ENCODE data around the gene C3orf85.

The C3orf85 gene

DNA sequence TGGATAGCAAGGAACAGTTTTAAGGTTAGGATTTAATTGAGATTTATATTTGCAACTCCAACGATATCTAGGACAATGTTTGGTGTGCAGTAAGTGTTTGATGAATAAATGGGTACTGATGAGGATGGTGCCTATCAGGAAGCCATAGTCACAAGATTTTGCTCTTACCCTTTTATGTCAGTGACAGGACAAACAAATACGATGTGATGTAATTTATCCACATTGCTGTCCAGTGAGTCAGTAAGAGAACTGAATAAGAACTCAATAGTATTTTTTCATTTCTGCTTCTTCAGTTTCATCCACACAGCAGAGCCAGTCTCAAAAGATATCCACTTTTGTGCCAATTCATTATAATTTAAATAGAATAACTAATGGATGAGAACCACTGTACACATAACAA lies 18.5 kb downstream of the C3orf85 start:
- no peak for DNase-seq

DNA sequence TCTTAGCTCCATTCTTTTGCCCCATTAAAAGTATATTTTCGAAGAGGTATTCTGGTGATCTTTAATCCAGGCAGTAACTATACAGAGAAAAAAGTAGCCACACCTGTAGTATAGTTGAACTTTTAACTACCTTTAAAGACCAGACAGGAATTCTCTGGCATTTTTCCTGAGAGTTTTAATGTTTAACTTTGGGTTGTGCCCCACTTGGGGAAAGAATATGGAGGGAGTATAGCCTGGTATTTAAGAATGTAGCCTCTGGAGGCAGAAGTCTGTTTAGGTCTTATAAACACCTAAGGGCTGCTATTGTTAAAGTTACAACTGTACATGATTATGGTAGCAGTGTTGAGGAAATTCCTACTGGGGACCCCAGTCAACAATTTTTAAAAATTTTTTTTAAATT lies 19.3 kb downstream of the C3orf85 start:
- DNase-seq: no peak

DNA sequence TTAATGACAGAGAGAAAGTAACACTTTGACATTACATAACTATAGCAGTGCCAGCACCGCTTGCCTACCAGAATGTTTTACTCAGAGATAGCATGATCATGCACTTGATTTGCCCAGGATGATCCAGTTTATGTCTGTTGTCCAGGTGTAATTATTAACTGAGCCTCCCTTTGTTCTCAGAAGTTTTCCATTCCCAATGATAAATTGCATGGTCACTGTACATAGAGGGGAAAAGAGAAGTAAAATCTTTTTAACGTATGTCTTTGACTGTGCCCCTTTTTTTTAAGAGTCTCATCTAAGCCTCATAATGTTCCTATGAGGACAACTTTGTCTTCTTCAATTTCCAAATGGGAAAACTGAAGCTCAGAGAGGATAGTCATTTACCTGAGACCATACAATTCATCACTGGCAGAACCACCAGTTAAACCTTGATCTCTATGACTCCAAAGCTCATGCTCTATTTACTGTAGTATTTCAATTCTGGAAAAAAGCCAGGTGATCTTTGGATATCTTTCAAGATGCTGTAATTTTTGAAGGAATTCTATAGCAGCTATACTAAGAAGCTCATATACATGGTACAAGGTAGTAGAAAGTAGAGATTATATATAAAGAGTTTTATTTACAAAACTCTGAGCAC lies 25.1 kb downstream of the C3orf85 start:
- DNase-seq: no peak

- no peak for DNase-seq
Measured at GRCh38 chr3:109165905-109166304, 29.4 kb downstream of the C3orf85 start.

GRCh38 chr3:109171479-109171878 lies 35.0 kb downstream of the C3orf85 start:
- no peak for DNase-seq

GRCh38 chr3:109175411-109175810 lies 38.9 kb downstream of the C3orf85 start:
- DNase-seq: no peak

- DNase-seq: no peak
Measured at GRCh38 chr3:109176726-109177125, 40.2 kb downstream of the C3orf85 start.

- DNase-seq: no peak
Measured at GRCh38 chr3:109177908-109178307, 41.4 kb downstream of the C3orf85 start.

GRCh38 chr3:109178708-109179107 lies 42.2 kb downstream of the C3orf85 start:
- no peak for DNase-seq

- DNase-seq: no peak
Measured at GRCh38 chr3:109184726-109185125, 48.2 kb downstream of the C3orf85 start.

DNA sequence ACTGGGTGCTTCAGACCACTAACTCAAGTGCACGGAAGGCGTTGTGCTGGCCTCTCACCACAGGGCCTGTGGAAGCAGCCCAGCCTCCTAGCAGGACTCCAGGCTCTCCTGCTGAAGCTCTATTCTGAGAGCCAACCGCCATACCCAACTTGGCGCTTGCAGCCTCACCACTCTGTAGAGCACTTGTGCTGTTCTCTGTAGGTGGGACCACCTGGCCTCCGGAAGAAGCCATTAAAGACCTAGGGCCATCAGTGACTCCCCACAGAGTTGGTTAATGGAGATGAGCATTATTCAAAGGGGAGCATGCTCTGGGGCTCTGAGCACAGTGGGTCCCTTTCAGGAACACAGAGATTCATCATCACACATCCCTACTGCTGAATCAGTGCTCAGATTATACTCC lies 50.9 kb downstream of the C3orf85 start:
- DNase-seq: no peak

GRCh38 chr3:109188741-109189140 lies 52.2 kb downstream of the C3orf85 start:
- DNase-seq: no peak

DNA sequence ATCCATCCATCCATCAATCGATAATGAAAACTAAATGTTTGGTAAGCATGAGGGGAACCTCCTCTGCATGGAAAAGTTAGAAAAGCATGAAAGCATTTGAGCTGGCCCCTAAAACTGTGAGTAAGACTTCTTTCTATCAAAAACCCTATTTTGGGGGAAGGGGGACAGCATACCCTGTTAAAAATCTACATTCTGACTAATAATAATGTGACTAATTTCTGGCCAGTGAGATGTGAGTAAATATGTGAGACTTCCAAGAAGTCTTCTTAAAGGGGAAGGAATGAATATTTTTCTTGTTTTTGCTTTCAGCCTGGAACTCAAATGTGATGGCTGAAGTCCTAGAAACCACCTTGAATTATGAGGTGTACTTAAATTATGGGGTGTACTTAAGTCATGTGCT lies 54.9 kb downstream of the C3orf85 start:
- no peak for DNase-seq

GRCh38 chr3:109195815-109196214 lies 59.3 kb downstream of the C3orf85 start:
- DNase-seq: no peak

Data from activated T-cell treated with anti-CD3 and anti-CD28 coated beads for 4 hours (primary cell).